Osteoblast (primary cell): ENCODE data around the gene XG. TPM values are rescaled to one million over a fixed set of nuclear protein-coding genes. Genes with fewer than 3 reads are reported as not detected.

Experiments
- DNase-seq: peaks from one replicate; pipeline ENCODE4 v3.0.0; 2011; ENCODE audit warnings: low spot score, mixed read lengths; ENCODE audit not compliant: insufficient read length; ENCODE audit errors: missing footprints
- H2AFZ ChIP-seq: 2 replicates; pipeline ENCODE4 v1.6.0; 2011; ENCODE audit warnings: mild to moderate bottlenecking, low read length
- H3K27ac ChIP-seq: 2 replicates; pipeline ENCODE4 v1.5.1; 2011; ENCODE audit warnings: mild to moderate bottlenecking, low read depth, low read length, moderate library complexity
- H3K27me3 ChIP-seq: 2 replicates; pipeline ENCODE4 v1.6.0; 2012; ENCODE audit warnings: mild to moderate bottlenecking, control low read depth, inconsistent platforms, low read length, moderate library complexity; ENCODE audit not compliant: insufficient read depth
- H3K36me3 ChIP-seq: 2 replicates; pipeline ENCODE4 v1.5.1; 2011; ENCODE audit warnings: mild to moderate bottlenecking, low read length, control low read depth, moderate library complexity; ENCODE audit not compliant: insufficient read depth
- H3K4me1 ChIP-seq: 2 replicates; pipeline ENCODE4 v1.5.1; 2011; ENCODE audit warnings: mild to moderate bottlenecking, low read length, control low read depth, moderate library complexity; ENCODE audit not compliant: insufficient read depth
- H3K4me2 ChIP-seq: 2 replicates; pipeline ENCODE4 v1.6.0; 2011; ENCODE audit warnings: mild to moderate bottlenecking, low read length; ENCODE audit not compliant: insufficient read depth
- H3K4me3 ChIP-seq: fragments of 200-600 bp; sonication (generic); 3 replicates; pipeline ENCODE4 v1.5.1; 2012; ENCODE audit warnings: mild to moderate bottlenecking, low read length, inconsistent platforms; ENCODE audit not compliant: insufficient read depth
- H3K79me2 ChIP-seq: 2 replicates; pipeline ENCODE4 v1.6.0; 2012; ENCODE audit warnings: mild to moderate bottlenecking, low read length, control low read depth, inconsistent platforms; ENCODE audit not compliant: insufficient read depth
- H3K9me3 ChIP-seq: 2 replicates; pipeline ENCODE4 v1.5.1; 2011; ENCODE audit warnings: low read depth, low read length, control low read depth
- H4K20me1 ChIP-seq: 2 replicates; pipeline ENCODE4 v1.6.0; 2012; ENCODE audit warnings: mild to moderate bottlenecking, low read length, control low read depth; ENCODE audit not compliant: insufficient read depth
- CTCF ChIP-seq: IDR thresholded peaks from 2 replicates; pipeline ENCODE4 v1.5.1; 2011; ENCODE audit warnings: mild to moderate bottlenecking, low read depth, low read length, moderate library complexity; ENCODE audit errors: extremely low read depth
- total RNA-seq: library from RNA; depleted of rRNA; stranded (reverse); fragments of >200 nt; gene quantifications from 2 replicates; pipeline ENCODE4 v1.2.3, GENCODE V29; 2012

The XG gene
- total RNA-seq, 1 donor = 4.0 TPM

GRCh38 chrX:2708021-2708420, 43.8 kb upstream of the XG start:
- Histone ChIP-seq H4K20me1 (peaks cover 75% of the 10 kb centered on the region), H3K27me3 (no peaks in the 10 kb centered on the region), H2AFZ (no peak overlapping the region), H3K4me1 (peaks cover 31% of the 10 kb centered on the region), H3K9me3 (no peaks in the 10 kb centered on the region), H3K79me2 (peaks cover 84% of the 10 kb centered on the region), H3K4me2 (peak overlapping the region; percentile 60), H3K27ac (peak overlapping the region; percentile 69), H3K36me3 (peaks cover 10% of the 10 kb centered on the region), H3K4me3 (no peak overlapping the region)
- TF ChIP-seq CTCF = no peak
- DNase-seq = no peak

- no peaks in the 10 kb centered on the region for H3K27me3 ChIP-seq
- peaks cover 14% of the 10 kb centered on the region for H3K36me3 ChIP-seq
- peaks cover 84% of the 10 kb centered on the region for H3K79me2 ChIP-seq
- TF ChIP-seq CTCF = no peak
- peaks cover 31% of the 10 kb centered on the region for H3K4me1 ChIP-seq
- H3K27ac ChIP-seq = peak overlapping the region; percentile 69
- no peak overlapping the region for H3K4me3 ChIP-seq
- H2AFZ ChIP-seq = no peak overlapping the region
- DNase-seq = no peak
- no peaks in the 10 kb centered on the region for H3K9me3 ChIP-seq
- H3K4me2 ChIP-seq = no peak overlapping the region
- H4K20me1 ChIP-seq = peaks cover 75% of the 10 kb centered on the region
These were observed 43.1 kb upstream of the XG start for GRCh38 chrX:2708592-2709188.

GRCh38 chrX:2709556-2709955, 42.3 kb upstream of the XG start:
- peak overlapping the region; percentile 53 for H3K4me3 ChIP-seq
- H3K4me1 ChIP-seq = peaks cover 31% of the 10 kb centered on the region
- H4K20me1 ChIP-seq = peaks cover 75% of the 10 kb centered on the region
- peaks cover 83% of the 10 kb centered on the region for H3K79me2 ChIP-seq
- TF ChIP-seq CTCF = no peak
- no peaks in the 10 kb centered on the region for H3K9me3 ChIP-seq
- H3K4me2 ChIP-seq = peak overlapping the region; percentile 83
- no peak for DNase-seq
- H2AFZ ChIP-seq = no peak overlapping the region
- H3K27ac ChIP-seq = peak overlapping the region; percentile 93
- H3K27me3 ChIP-seq = no peaks in the 10 kb centered on the region
- H3K36me3 ChIP-seq = peaks cover 18% of the 10 kb centered on the region

- H2AFZ ChIP-seq = peak overlapping the region; percentile 21
- H3K79me2 ChIP-seq = peaks cover 83% of the 10 kb centered on the region
- no peaks in the 10 kb centered on the region for H3K27me3 ChIP-seq
- H3K36me3 ChIP-seq = peaks cover 24% of the 10 kb centered on the region
- no peaks in the 10 kb centered on the region for H3K9me3 ChIP-seq
- TF ChIP-seq CTCF = no peak
- H3K4me1 ChIP-seq = peaks cover 31% of the 10 kb centered on the region
- peak overlapping the region; percentile 93 for H3K27ac ChIP-seq
- peak overlapping the region; percentile 53 for H3K4me3 ChIP-seq
- peaks cover 72% of the 10 kb centered on the region for H4K20me1 ChIP-seq
- no peak for DNase-seq
- peak overlapping the region; percentile 83 for H3K4me2 ChIP-seq
These were observed 41.6 kb upstream of the XG start for GRCh38 chrX:2710041-2710840.
